ENCODE results near the gene ITGA3.
A peak's percentile ranks its signal among the peaks of the same experiment; 100 is the strongest.

ITGA3 gene

GRCh38 chr17:50110591-50111349 lies 54.9 kb downstream of the ITGA3 start:
- Histone ChIP-seq H3K9me3 (ENCODE audit: control insufficient read depth, low read length) (no peaks in the 10 kb centered on the region), H3K27ac (peak overlapping the region; percentile 59), H3K36me3 (ENCODE audit: control insufficient read depth, insufficient read depth, low read length) (no peaks in the 10 kb centered on the region), H3K79me2 (no peaks in the 10 kb centered on the region), H3K4me2 (ENCODE audit: low read length) (no peak overlapping the region), H3K4me3 (ENCODE audit: low read depth, low read length) (no peak overlapping the region), H3K27me3 (ENCODE audit: control insufficient read depth, insufficient read depth, low read length) (no peaks in the 10 kb centered on the region), H3K9ac (no peak overlapping the region), H2AFZ (no peak overlapping the region), H3K4me1 (peaks cover 20% of the 10 kb centered on the region)
- no peak for TF ChIP-seq CTCF (IDR thresholded peaks at IDR 0.05)

- no peaks in the 10 kb centered on the region for H3K27me3 ChIP-seq (ENCODE audit: control insufficient read depth, insufficient read depth, low read length)
- peak overlapping the region; percentile 59 for H3K27ac ChIP-seq
- no peaks in the 10 kb centered on the region for H3K9me3 ChIP-seq (ENCODE audit: control insufficient read depth, low read length)
- H3K4me2 ChIP-seq (ENCODE audit: low read length), result peak overlapping the region; percentile 35
- H3K4me1 ChIP-seq, result peaks cover 20% of the 10 kb centered on the region
- H3K79me2 ChIP-seq, result no peaks in the 10 kb centered on the region
- no peaks in the 10 kb centered on the region for H3K36me3 ChIP-seq (ENCODE audit: control insufficient read depth, insufficient read depth, low read length)
- no peak overlapping the region for H3K4me3 ChIP-seq (ENCODE audit: low read depth, low read length)
- peak overlapping the region; percentile 19 for H2AFZ ChIP-seq
- no peak for TF ChIP-seq CTCF (IDR thresholded peaks at IDR 0.05)
- H3K9ac ChIP-seq, result peak overlapping the region; percentile 13
These were observed 56.1 kb downstream of the ITGA3 start for GRCh38 chr17:50111673-50112655.

- Histone ChIP-seq H3K79me2 (no peaks in the 10 kb centered on the region), H3K4me1 (peaks cover 20% of the 10 kb centered on the region), H3K27ac (peak overlapping the region; percentile 59), H3K9ac (no peak overlapping the region), H3K4me2 (ENCODE audit: low read length) (no peak overlapping the region), H3K36me3 (ENCODE audit: control insufficient read depth, insufficient read depth, low read length) (no peaks in the 10 kb centered on the region), H2AFZ (no peak overlapping the region), H3K4me3 (ENCODE audit: low read depth, low read length) (no peak overlapping the region), H3K27me3 (ENCODE audit: control insufficient read depth, insufficient read depth, low read length) (no peaks in the 10 kb centered on the region), H3K9me3 (ENCODE audit: control insufficient read depth, low read length) (no peaks in the 10 kb centered on the region)
- TF ChIP-seq CTCF (IDR thresholded peaks at IDR 0.05), result no peak
These were observed 56.8 kb downstream of the ITGA3 start for GRCh38 chr17:50112694-50113093.

- Histone ChIP-seq H3K9ac (no peak overlapping the region), H3K4me2 (ENCODE audit: low read length) (no peak overlapping the region)
These were observed 57.9 kb downstream of the ITGA3 start for GRCh38 chr17:50113624-50114320.

More at GRCh38 chr17:50113624-50114320, 57.9 kb downstream of the ITGA3 start:
- no peak overlapping the region for H2AFZ ChIP-seq
- no peaks in the 10 kb centered on the region for H3K9me3 ChIP-seq (ENCODE audit: control insufficient read depth, low read length)
- no peaks in the 10 kb centered on the region for H3K79me2 ChIP-seq
- no peak overlapping the region for H3K4me3 ChIP-seq (ENCODE audit: low read depth, low read length)
- no peaks in the 10 kb centered on the region for H3K27me3 ChIP-seq (ENCODE audit: control insufficient read depth, insufficient read depth, low read length)
- H3K36me3 ChIP-seq (ENCODE audit: control insufficient read depth, insufficient read depth, low read length), result no peaks in the 10 kb centered on the region
- no peak overlapping the region for H3K27ac ChIP-seq
- H3K4me1 ChIP-seq, result peaks cover 20% of the 10 kb centered on the region
- no peak for TF ChIP-seq CTCF (IDR thresholded peaks at IDR 0.05)

Measured in parathyroid adenoma (tissue), 2 donors.